AG04450 (cell line): ENCODE data around the gene HGFAC. TPM values are rescaled to one million over a fixed set of nuclear protein-coding genes. Genes with fewer than 3 reads are reported as not detected.

Source experiments
- CTCF ChIA-PET: fragments of 300-600, 350-600 bp; formaldehyde crosslinking; extraction: SDS; loops from one replicate; lab custom pipeline; 2022; ENCODE audit warnings: antibody characterized with exemption, inconsistent platforms; lab: Charles Lee
- POLR2A ChIA-PET: fragments of 350-600 bp; formaldehyde crosslinking; extraction: SDS; loops from one replicate; lab custom pipeline; 2021; ENCODE audit warnings: antibody characterized with exemption, inconsistent platforms; lab: Yijun Ruan, JAX
- DNase-seq: peaks from one replicate; pipeline ENCODE4 v3.0.0-alpha.2; 2011; ENCODE audit warnings: low read depth, low spot score
- H3K27ac ChIP-seq: one replicate; pipeline ENCODE4 v1.5.1; 2012; ENCODE audit warnings: low read depth, low read length, control low read depth
- H3K27me3 ChIP-seq: one replicate; pipeline ENCODE4 v1.6.0; 2012; ENCODE audit warnings: low read length; ENCODE audit not compliant: control insufficient read depth, insufficient read depth
- H3K4me3 ChIP-seq: 2 replicates; pipeline ENCODE4 v1.5.1; 2011; ENCODE audit warnings: mild to moderate bottlenecking, low read depth, low read length, control low read depth
- H3K9me3 ChIP-seq: 2 replicates; pipeline ENCODE4 v1.5.1; 2012; ENCODE audit warnings: low read length; ENCODE audit not compliant: control insufficient read depth, insufficient read depth
- polyA plus RNA-seq: library from polyadenylated mRNA; depleted of rRNA; stranded (reverse); fragments of >200 nt; gene quantifications from 2 replicates; pipeline ENCODE4 v1.2.3, GENCODE V29; 2011
- TF ChIP-seq, protein P1 (sequence below): IDR thresholded peaks from 2 replicates; pipeline ENCODE4 v1.5.1; 2011; ENCODE audit warnings: low read depth, low read length, control low read depth, inconsistent platforms

HGFAC gene
- polyA plus RNA-seq, 1 experiment = not detected

DNA sequence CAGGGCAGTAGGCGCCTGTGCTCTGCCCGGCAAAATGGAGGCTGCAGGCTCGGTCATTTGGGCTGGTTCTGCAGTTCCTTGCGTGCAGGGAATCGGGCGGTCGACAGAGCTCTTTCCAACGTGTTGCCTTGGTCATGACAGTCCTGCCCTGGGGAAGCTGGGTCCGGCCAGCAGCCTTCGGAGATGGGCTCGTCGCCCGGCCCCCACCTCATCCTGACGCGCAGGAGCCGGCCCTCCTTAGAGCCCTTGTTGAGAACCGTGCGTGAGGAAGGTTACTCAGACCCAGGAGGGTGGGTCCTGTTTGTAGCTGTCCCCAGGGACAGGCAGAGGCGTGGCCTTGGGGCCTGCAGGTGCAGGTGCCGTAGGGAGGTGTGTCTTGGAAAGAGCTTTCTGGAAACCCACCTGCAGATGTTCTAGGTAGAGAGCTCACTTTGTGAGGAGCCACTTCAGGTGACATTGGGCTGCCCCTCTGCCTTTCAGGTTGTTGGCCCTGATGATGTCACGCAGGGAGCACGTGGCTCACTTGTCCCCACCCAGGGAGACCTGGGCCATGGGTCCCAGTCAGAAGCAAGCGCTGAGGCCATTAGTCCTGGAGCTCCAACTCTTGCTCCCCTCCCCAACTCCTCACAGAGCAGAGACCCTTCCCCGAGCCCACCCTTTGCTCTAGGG is 15.2 kb upstream of the HGFAC start:
- ChIA-PET CTCF (no interaction called here), POLR2A (no interaction called here)
- Histone ChIP-seq H3K27ac (no peak overlapping the region), H3K9me3 (no peaks in the 10 kb centered on the region; the same call in 1 of the 2 replicates), H3K27me3 (no peaks in the 10 kb centered on the region), H3K4me3 (no peak overlapping the region)
- DNase-seq = no peak
- TF ChIP-seq, protein P1, sequence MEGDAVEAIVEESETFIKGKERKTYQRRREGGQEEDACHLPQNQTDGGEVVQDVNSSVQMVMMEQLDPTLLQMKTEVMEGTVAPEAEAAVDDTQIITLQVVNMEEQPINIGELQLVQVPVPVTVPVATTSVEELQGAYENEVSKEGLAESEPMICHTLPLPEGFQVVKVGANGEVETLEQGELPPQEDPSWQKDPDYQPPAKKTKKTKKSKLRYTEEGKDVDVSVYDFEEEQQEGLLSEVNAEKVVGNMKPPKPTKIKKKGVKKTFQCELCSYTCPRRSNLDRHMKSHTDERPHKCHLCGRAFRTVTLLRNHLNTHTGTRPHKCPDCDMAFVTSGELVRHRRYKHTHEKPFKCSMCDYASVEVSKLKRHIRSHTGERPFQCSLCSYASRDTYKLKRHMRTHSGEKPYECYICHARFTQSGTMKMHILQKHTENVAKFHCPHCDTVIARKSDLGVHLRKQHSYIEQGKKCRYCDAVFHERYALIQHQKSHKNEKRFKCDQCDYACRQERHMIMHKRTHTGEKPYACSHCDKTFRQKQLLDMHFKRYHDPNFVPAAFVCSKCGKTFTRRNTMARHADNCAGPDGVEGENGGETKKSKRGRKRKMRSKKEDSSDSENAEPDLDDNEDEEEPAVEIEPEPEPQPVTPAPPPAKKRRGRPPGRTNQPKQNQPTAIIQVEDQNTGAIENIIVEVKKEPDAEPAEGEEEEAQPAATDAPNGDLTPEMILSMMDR = no peak

DNA sequence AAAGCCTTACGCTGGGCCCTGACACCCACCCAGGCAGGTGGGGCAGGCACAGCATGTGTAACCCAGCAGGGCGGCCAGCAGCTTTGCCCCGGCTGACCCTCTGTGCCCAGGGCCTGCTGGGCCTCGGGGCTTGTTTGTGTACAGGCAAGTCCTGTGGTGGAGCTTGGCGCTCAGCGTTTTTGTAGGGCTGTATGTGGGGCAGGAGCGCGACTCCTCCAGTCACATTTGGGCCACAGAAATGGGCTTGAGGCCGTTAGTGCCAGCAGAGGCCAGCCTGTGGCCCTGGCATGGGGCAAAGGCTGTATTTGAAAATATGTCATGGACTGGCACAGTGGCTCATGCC is 14.7 kb upstream of the HGFAC start:
- no peak for DNase-seq
- Histone ChIP-seq H3K4me3 (no peak overlapping the region), H3K27me3 (no peaks in the 10 kb centered on the region), H3K9me3 (no peaks in the 10 kb centered on the region; the same call in 1 of the 2 replicates), H3K27ac (no peak overlapping the region)
- TF ChIP-seq, protein P1 = no peak
- ChIA-PET CTCF (no interaction called here), POLR2A (no interaction called here)

DNA sequence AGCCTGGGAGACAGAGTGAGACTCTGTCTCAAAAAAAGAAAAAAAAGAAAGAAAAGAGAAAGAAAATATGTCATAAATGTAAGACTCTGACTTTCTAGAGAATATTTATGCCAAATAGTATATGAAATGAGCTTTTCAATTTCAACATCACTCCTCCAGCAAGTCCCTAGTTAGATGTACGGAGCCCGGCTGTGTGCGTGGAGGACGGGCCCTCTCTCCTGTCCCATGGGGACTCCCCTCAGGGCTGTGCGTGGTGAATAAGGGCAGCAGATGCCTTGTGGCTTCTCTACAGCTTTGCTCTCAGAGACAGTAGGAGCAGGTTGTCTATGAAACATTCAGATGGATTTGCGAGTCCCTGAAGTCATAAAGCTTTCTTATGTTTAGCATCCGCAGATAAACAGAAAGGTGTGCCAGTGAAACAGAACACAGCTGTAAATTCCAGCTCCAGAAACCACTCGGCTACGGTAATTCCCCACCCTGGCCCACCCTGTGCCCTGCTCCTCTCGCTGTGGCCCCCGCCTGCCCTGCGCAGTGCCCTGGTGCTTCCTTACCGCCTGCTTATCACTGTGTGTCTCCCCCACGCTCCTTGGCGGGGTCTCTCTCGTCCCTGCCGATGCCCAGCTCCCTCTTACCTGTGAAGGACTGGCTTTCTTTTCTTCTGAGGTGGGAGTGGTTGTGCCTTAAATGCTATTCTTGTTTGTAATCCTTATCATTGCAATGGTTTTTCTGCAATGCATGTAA is 13.9 kb upstream of the HGFAC start:
- POLR2A ChIA-PET = no interaction called here
- TF ChIP-seq, protein P1 = no peak
- CTCF ChIA-PET = interaction anchor here (0.8 kb wide), 1 partner anchor 82 kb away, joined by 3 read pairs; no protein-coding TSS in a partner anchor
- Histone ChIP-seq H3K27ac (no peak overlapping the region), H3K9me3 (no peaks in the 10 kb centered on the region; the same call in 1 of the 2 replicates), H3K27me3 (no peaks in the 10 kb centered on the region), H3K4me3 (no peak overlapping the region)
- DNase-seq = no peak

DNA sequence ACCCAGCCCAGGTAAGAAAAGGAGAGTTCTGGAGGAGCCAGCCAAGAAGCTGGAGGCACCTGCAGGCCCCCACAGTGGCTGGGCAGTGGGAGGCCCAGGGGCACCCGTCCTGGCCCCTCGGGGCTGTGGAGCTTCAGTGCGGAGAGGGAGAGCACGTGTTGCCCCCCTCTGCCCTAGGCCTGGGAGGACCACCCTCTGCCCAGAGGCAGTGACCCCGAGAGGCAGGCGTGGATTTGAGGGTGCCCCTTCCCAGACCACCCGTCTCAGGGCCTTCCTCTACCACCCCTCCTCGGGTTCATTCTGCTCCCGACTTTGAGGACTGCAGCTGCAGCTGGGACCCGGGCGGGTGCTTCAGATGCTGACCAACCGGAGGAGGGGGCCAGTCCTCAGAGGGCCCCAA is 12.1 kb upstream of the HGFAC start:
- H3K27me3 ChIP-seq = no peaks in the 10 kb centered on the region
- ChIA-PET CTCF (interaction anchor here (0.9 to 1.5 kb wide), 2 partner anchors 51 to 83 kb away, joined by 3 read pairs; no protein-coding TSS in a partner anchor), POLR2A (no interaction called here)
- no peak for DNase-seq
- TF ChIP-seq, protein P1 = no peak
- H3K9me3 ChIP-seq = no peaks in the 10 kb centered on the region; the same call in 1 of the 2 replicates
- no peak overlapping the region for H3K4me3 ChIP-seq
- H3K27ac ChIP-seq = no peak overlapping the region

DNA sequence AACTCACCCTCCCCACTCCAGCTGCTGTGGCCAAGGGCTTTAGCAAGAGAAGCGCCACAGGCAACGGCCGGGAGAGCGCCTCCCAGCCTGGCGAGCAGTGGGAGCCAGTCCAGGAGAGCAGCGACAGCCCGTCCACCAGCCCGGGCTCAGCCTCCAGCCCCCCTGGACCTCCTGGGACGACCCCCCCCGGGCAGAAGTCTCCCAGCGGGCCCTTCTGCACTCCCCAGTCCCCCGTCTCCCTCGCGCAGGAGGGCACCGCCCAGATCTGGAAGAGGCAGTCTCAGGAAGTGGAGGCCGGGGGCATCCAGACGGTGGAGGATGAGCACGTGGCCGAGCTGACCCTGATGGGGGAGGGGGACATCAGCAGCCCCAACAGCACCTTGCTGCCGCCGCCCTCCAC is 11.2 kb upstream of the HGFAC start:
- ChIA-PET POLR2A (no interaction called here), CTCF (interaction anchor here (0.9 kb wide), 1 partner anchor 50 kb away, joined by 3 read pairs; no protein-coding TSS in a partner anchor)
- Histone ChIP-seq H3K4me3 (no peak overlapping the region), H3K27me3 (no peaks in the 10 kb centered on the region), H3K27ac (no peak overlapping the region), H3K9me3 (no peaks in the 10 kb centered on the region; the same call in 1 of the 2 replicates)
- no peak for DNase-seq
- TF ChIP-seq, protein P1 = no peak
